Panc1 (cell line): ENCODE measurements around the gene PDE3A. TPM values are rescaled to one million over a fixed set of nuclear protein-coding genes. Genes with fewer than 3 reads are reported as not detected.

Experiments
- ATAC-seq: fragments of 200-7000 bp; cut with Tn5 transposase; 2 replicates; pipeline ENCODE4 v1.9.1; 2020; ENCODE audit warnings: mild to moderate bottlenecking, moderate library complexity
- BruUV-seq: library from RNA; stranded (reverse); fragments of 400-500 nt; replicated peaks from 2 replicates; lab custom pipeline; 2021; lab: Mats Ljungman, UMichigan
- CTCF ChIA-PET: fragments of 300-600 bp; sonication (Branson Sonifier 250); formaldehyde crosslinking; loops from one replicate; lab custom pipeline; 2022; ENCODE audit warnings: antibody characterized with exemption; lab: Charles Lee
- POLR2A ChIA-PET: fragments of 300-600 bp; sonication (Branson Sonifier 250); formaldehyde crosslinking; loops from one replicate; lab custom pipeline; 2022; ENCODE audit warnings: antibody characterized with exemption; lab: Charles Lee
- DNase-seq: peaks from one replicate; pipeline ENCODE4 v3.0.0-alpha.2; 2010; ENCODE audit warnings: low read depth, low spot score
- H3K27ac ChIP-seq: 2 replicates; pipeline ENCODE4 v1.5.1; 2011; ENCODE audit warnings: mild to moderate bottlenecking, low read length, inconsistent platforms
- H3K27me3 ChIP-seq: fragments of 200-500 bp; sonication (Bioruptor generic); 2 replicates; pipeline ENCODE4 v1.6.0; 2014; ENCODE audit warnings: low read length, inconsistent platforms; ENCODE audit not compliant: control insufficient read depth, insufficient read depth
- H3K36me3 ChIP-seq: fragments of 200-500 bp; sonication (Bioruptor generic); 2 replicates; pipeline ENCODE4 v1.5.1; 2014; ENCODE audit warnings: inconsistent platforms, mild to moderate bottlenecking, low read length, moderate library complexity; ENCODE audit not compliant: control insufficient read depth, insufficient read depth
- H3K4me1 ChIP-seq: 2 replicates; pipeline ENCODE4 v1.5.1; 2011; ENCODE audit warnings: inconsistent platforms, mild to moderate bottlenecking, low read length, moderate library complexity; ENCODE audit not compliant: control insufficient read depth, insufficient read depth
- H3K4me3 ChIP-seq, 2 experiments: 2 replicates each; pipeline ENCODE4 v1.5.1; 2011 to 2012; ENCODE audit warnings: low read depth in 2 of 2, low read length in 2 of 2, mild to moderate bottlenecking in 2 of 2, inconsistent platforms in 1 of 2, moderate library complexity in 1 of 2
- H3K9me3 ChIP-seq: fragments of 200-500 bp; sonication (Bioruptor generic); 2 replicates; pipeline ENCODE4 v1.5.1; 2014; ENCODE audit warnings: low read depth, mild to moderate bottlenecking, inconsistent platforms, low read length, moderate library complexity; ENCODE audit not compliant: control insufficient read depth, insufficient read depth
- POLR2AphosphoS5 ChIP-seq: IDR thresholded peaks from 2 replicates; pipeline ENCODE4 v1.6.1; 2012; ENCODE audit warnings: mild to moderate bottlenecking, low read depth, low read length, moderate library complexity
- SIN3A ChIP-seq: IDR thresholded peaks from 2 replicates; pipeline ENCODE4 v1.6.1; 2012; ENCODE audit warnings: low read depth, mild to moderate bottlenecking, low read length, moderate library complexity, borderline replicate concordance; ENCODE audit not compliant: insufficient read depth
- TCF7L2 ChIP-seq: IDR thresholded peaks from 2 replicates; pipeline ENCODE4 v1.6.1; 2011; ENCODE audit warnings: mild to moderate bottlenecking, low read depth, low read length, inconsistent platforms
- in situ Hi-C: cut with HindIII; loops from 2 replicates; pipeline ENCODE4 v1.10.0; 2016; ENCODE audit warnings: low sequenced_read_pairs, low pct_unique_long_range_greater_than_20kb
- intact Hi-C: fragments of 100-400 bp; cut with micrococcal nuclease; formaldehyde crosslinking; loops from one replicate; pipeline ENCODE4 v1.10.0; 2022; ENCODE audit not compliant: unreplicated experiment
- total RNA-seq: library from RNA; stranded (reverse); gene quantifications from one replicate; pipeline ENCODE4 v1.2.1, GENCODE V29; 2021; ENCODE audit not compliant: unreplicated experiment
- TF ChIP-seq, protein P1 (sequence below): fragments of 450-650 bp; IDR thresholded peaks from 2 replicates; pipeline ENCODE4 v1.5.1; 2017; ENCODE audit warnings: mild to moderate bottlenecking
- TF ChIP-seq, protein P2 (sequence below), 2 experiments: IDR thresholded peaks; 2 replicates each; pipeline ENCODE4 v1.6.1; 2011 to 2012; ENCODE audit warnings: low read depth in 2 of 2, control low read depth in 1 of 2, low read length in 1 of 2, mild to moderate bottlenecking in 1 of 2, moderate library complexity in 1 of 2; ENCODE audit not compliant: insufficient read depth in 1 of 2

The PDE3A gene
- total RNA-seq, 1 experiment from 2014 or later, result 0.03 TPM

DNA sequence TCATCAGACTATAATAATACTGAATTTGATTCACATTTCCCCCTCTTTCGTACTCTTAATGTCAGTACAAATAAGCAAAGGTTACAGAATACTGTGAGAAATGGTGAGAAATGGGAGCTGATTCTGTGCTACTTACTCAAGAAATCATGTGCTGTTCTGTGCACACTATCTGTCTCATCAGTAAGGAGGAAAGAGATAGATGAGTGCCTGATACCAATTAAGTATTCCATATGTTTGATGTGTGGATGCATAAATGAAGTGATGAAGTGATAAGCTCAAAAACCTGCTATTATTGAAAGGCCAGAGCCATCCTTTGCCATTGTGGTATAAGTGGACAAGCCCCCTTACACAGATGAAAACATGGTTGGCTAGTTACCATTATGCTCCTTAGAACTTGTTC, 127.7 kb downstream of the PDE3A start:
- in situ Hi-C loops (no loop called here), intact Hi-C loops (no loop called here)
- H3K27ac ChIP-seq, result no peak overlapping the region
- H3K4me3 ChIP-seq, result no peak overlapping the region
- CTCF ChIA-PET, result no interaction called here
- TF ChIP-seq, protein P1, sequence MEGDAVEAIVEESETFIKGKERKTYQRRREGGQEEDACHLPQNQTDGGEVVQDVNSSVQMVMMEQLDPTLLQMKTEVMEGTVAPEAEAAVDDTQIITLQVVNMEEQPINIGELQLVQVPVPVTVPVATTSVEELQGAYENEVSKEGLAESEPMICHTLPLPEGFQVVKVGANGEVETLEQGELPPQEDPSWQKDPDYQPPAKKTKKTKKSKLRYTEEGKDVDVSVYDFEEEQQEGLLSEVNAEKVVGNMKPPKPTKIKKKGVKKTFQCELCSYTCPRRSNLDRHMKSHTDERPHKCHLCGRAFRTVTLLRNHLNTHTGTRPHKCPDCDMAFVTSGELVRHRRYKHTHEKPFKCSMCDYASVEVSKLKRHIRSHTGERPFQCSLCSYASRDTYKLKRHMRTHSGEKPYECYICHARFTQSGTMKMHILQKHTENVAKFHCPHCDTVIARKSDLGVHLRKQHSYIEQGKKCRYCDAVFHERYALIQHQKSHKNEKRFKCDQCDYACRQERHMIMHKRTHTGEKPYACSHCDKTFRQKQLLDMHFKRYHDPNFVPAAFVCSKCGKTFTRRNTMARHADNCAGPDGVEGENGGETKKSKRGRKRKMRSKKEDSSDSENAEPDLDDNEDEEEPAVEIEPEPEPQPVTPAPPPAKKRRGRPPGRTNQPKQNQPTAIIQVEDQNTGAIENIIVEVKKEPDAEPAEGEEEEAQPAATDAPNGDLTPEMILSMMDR, result no peak
- TF ChIP-seq, protein P2, sequence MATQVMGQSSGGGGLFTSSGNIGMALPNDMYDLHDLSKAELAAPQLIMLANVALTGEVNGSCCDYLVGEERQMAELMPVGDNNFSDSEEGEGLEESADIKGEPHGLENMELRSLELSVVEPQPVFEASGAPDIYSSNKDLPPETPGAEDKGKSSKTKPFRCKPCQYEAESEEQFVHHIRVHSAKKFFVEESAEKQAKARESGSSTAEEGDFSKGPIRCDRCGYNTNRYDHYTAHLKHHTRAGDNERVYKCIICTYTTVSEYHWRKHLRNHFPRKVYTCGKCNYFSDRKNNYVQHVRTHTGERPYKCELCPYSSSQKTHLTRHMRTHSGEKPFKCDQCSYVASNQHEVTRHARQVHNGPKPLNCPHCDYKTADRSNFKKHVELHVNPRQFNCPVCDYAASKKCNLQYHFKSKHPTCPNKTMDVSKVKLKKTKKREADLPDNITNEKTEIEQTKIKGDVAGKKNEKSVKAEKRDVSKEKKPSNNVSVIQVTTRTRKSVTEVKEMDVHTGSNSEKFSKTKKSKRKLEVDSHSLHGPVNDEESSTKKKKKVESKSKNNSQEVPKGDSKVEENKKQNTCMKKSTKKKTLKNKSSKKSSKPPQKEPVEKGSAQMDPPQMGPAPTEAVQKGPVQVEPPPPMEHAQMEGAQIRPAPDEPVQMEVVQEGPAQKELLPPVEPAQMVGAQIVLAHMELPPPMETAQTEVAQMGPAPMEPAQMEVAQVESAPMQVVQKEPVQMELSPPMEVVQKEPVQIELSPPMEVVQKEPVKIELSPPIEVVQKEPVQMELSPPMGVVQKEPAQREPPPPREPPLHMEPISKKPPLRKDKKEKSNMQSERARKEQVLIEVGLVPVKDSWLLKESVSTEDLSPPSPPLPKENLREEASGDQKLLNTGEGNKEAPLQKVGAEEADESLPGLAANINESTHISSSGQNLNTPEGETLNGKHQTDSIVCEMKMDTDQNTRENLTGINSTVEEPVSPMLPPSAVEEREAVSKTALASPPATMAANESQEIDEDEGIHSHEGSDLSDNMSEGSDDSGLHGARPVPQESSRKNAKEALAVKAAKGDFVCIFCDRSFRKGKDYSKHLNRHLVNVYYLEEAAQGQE (IDR thresholded peaks at IDR 0.05; ENCODE audit: insufficient read depth in 1 of 2, low read depth in 2 of 2, low read length in 1 of 2), result no peak
- TF ChIP-seq TCF7L2 (no peak), SIN3A (no peak), POLR2AphosphoS5 (no peak)
- POLR2A ChIA-PET, result no interaction called here
- BruUV-seq, result no TSS peak
- H3K9me3 ChIP-seq, result no peaks in the 10 kb centered on the region
- no peaks in the 10 kb centered on the region for H3K27me3 ChIP-seq
- H3K4me1 ChIP-seq, result no peaks in the 10 kb centered on the region
- ATAC-seq (no peak), DNase-seq (no peak)
- H3K36me3 ChIP-seq, result no peaks in the 10 kb centered on the region

DNA sequence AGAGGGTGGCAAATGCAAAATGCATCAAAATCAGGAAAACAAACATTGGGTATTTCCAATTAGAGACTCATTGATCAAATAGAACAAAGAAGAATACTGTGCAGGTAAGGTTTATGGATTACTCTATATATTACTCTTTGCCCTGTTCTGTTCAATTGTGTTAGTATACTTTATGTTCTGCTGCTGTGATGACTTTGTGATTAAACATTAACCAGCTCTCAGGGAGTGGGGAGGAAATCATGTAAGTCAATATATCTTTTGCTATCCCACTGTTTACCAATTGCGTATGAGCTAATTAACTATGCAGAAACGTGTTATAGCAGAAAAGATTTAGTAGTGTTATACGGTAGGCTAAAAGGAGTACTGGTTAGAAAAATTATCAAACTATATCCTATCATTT, 129.4 kb downstream of the PDE3A start:
- DNase-seq (no peak), ATAC-seq (no peak)
- no TSS peak for BruUV-seq
- ChIA-PET POLR2A (no interaction called here), CTCF (no interaction called here)
- no peak overlapping the region for H3K4me3 ChIP-seq
- no peaks in the 10 kb centered on the region for H3K36me3 ChIP-seq
- no peaks in the 10 kb centered on the region for H3K27me3 ChIP-seq
- intact Hi-C loops (no loop called here), in situ Hi-C loops (no loop called here)
- no peaks in the 10 kb centered on the region for H3K4me1 ChIP-seq
- TF ChIP-seq, protein P1, result no peak
- no peak for TF ChIP-seq SIN3A
- TF ChIP-seq TCF7L2, result no peak
- TF ChIP-seq, protein P2 (IDR thresholded peaks at IDR 0.05; ENCODE audit: insufficient read depth in 1 of 2, low read depth in 2 of 2, low read length in 1 of 2), result no peak
- no peak for TF ChIP-seq POLR2AphosphoS5
- no peaks in the 10 kb centered on the region for H3K9me3 ChIP-seq
- no peak overlapping the region for H3K27ac ChIP-seq
